ENCODE results near the gene TNFSF12.

DNA sequence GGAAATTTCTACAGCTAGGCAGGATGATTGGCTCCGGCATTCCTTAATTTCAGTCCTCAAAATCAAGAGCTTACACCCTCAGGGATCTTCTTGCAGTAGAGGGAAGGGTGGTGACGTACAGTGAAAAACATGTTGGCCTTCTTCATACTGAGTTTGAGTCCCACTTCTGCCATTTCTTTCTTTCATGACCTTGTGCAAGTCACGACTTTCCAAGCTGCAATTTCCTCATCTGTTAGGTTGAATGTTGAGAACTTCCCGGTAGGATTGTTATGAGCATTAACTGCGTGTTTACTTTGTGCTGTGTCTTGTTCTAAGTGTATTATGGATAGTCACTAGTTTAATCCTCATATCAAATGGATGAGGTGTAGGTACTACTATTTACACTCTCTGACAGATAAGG lies 20.7 kb downstream of the TNFSF12 start:
- TF ChIP-seq, protein P1, sequence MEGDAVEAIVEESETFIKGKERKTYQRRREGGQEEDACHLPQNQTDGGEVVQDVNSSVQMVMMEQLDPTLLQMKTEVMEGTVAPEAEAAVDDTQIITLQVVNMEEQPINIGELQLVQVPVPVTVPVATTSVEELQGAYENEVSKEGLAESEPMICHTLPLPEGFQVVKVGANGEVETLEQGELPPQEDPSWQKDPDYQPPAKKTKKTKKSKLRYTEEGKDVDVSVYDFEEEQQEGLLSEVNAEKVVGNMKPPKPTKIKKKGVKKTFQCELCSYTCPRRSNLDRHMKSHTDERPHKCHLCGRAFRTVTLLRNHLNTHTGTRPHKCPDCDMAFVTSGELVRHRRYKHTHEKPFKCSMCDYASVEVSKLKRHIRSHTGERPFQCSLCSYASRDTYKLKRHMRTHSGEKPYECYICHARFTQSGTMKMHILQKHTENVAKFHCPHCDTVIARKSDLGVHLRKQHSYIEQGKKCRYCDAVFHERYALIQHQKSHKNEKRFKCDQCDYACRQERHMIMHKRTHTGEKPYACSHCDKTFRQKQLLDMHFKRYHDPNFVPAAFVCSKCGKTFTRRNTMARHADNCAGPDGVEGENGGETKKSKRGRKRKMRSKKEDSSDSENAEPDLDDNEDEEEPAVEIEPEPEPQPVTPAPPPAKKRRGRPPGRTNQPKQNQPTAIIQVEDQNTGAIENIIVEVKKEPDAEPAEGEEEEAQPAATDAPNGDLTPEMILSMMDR (IDR thresholded peaks at IDR 0.05) = no peak
- TF ChIP-seq POLR2A (IDR thresholded peaks at IDR 0.05) = no peak

All from testis (tissue), 2 donors.